Hematopoietic multipotent progenitor cell treated with erythropoietin and hydrocortisone succinate and interleukin-3 and kit ligand, for 6 days (in vitro differentiated cells): ENCODE data around the gene MGAM2.
"Not testable (repeated sequence)": the region's sequence is repeated elsewhere in the genome, so short reads cannot be mapped to it uniquely, and the experiment has no call there.

ENCODE experiments used
- DNase-seq: peaks from one replicate; pipeline ENCODE4 v3.0.0-alpha.2; 2015

Gene MGAM2

DNA sequence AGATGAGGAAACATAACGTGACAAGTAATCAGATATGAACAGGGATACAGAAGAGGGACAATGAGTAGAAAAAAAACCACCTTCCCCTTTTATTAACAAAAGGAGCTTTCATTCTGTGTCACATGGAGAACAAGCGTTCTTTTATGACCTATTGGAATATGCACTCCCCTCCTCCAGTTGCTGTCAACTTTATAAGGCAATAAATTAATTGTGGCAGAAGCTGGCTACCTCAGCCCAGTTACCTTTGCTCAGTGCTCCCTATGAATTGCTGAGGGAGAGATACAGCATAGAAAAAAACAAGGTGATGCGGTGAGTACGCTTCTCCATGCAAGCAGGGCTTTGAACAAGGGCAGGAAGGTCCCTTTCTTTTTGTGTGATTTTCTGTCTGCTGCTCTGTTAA, at the start of gene MGAM2:
Gene MGAM2 (plus strand): TSS at position 220 of the 400 bp plus-strand sequence. CDS start 5,156 bp downstream, outside the sequence.
- peak; percentile 19 for DNase-seq

DNA sequence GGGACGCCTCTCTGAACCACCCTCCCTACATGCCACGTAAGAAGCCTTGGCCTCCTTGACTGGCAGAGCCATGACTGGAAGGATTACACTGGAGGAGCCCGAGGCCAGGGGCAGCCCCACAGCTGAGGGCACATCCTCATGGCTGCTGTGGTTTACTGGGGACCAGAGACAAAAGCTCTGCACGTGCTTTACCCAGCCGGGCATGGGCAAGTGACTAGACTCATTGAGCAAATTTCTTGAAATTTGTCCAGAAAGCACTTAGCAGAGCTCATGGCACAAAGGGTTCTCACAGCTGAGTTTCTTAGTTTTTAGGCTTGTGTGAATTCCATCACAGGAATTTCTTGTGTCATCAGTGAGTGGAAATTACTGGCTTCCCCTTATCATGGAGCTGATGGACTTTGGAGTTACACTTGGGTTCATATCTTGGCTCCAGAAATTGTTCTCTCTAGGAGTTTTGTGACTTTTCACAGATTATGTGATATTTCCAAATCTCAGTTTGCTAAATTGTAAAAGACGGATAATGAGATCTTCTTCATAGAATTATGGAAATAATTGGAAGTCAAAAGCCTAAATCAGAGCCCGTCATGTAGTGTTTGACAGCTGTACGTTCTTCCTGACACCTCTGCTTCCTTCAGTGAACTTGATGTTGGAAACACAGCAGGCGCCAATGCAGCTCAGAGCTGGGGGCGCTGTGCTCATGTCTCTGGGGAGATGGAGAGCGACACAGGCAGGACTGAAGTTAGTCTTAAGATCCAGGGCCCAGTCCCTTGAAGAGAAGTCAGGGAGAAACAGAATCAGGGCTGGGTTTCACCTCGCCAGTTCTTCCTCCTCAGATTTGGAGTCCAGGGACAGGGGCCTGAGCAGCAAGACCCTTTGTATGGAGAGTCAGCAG, 47.7 kb upstream of the MGAM2 start:
- DNase-seq = no peak

DNA sequence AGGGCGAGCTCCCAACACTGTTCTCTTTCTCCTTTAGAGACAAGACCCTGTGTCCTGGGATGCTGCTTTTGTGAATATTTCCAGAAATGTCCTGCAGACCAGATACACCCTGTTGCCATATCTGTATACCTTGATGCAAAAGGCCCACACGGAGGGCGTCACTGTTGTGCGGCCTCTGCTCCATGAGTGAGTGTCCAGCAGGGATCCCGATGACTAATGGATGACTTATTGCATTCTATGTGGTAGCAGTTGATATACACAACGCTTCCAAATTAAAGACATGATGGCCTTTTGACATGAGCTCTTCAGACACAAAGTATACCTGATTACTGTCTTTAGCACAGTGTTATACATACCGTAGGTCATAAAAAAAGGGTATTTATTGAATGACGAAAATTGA, 45.0 kb upstream of the MGAM2 start:
- DNase-seq = no peak

DNA sequence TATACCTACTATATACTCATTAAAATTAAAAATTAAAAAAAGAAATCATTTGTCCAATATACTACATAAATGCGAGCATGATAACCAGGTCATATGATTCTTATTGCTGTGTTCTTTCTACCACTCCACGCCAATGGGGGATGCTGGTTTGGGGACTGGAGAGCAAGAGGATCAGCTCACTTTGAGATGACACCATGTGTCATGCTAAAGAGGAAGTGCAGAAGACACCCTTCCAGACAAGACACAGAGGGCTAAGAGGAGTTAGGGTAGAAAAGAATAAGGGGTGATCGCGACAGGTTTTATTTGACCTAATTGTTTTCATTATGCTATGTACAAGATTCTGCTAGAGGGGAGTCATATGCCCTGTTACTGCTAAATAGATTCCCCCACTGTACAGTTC, 33.8 kb upstream of the MGAM2 start:
- no peak for DNase-seq

DNA sequence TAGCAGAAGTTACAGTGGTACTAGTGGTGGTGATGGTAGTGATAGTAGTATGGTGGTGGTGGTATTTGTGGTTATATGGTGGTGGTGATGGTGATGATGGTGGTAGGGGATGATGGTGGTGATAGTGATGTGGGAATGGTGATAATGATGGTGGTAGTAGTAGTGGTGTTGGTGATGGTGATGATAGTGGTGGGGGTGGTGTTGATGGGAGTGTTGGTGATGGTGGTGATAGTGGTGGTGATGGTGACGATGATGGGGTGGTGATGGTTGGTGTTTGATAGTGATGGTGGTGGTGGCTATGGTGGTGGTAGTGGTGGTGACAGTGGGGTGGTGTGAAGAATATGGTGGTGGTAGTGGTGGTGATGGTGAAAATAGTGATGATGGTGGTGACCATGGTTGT, 27.9 kb upstream of the MGAM2 start:
- DNase-seq = no peak

DNA sequence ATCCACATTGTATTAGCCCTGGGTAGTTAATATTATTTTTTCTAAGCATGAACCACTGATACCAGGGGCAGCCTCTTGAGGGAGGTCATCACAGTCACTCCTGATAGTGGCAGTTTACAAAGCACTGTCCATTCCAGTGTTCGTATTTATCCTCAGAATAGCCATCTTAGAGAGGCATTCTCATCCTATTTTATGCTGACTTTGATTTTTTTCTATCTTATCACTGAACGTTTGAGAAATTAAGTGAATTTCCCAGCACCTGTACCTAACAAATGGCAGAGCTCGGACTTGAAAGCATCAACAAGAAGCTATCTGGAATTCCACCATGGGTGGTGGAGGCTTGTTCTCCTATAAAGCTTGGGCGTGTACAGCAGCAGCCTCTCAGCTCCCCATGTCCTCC, 26.1 kb upstream of the MGAM2 start:
- no peak for DNase-seq

DNA sequence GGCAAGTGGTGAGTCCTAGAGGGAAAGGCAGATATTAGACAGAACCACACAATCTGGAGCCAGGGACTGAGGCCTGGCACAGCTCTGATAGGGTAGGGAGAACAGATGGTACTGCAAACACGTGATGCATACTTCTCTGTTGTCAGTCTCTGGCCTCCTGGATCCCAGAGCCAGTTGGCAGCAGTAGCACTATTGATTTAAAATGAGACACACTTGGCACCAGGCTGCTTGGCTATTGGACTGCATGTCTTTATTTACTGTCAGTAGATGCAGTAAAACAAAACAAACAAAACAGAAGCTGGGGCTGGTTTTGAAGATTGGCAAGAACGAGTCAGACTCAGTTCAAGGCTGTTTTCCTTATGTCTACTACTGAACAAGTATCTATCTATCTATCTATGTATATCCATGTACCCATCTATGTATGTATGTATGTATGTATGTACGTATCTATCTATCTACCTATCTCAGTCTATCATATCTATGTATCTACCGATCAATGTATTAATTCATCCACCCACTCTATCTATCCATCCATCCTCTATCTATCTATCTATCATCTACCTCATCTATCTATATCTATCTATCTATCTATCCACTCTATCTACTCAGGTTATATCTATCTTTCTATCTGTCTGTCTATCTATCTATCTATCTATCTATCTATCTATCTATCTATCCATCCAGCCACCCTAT, 23.4 kb upstream of the MGAM2 start:
- no peak for DNase-seq

DNA sequence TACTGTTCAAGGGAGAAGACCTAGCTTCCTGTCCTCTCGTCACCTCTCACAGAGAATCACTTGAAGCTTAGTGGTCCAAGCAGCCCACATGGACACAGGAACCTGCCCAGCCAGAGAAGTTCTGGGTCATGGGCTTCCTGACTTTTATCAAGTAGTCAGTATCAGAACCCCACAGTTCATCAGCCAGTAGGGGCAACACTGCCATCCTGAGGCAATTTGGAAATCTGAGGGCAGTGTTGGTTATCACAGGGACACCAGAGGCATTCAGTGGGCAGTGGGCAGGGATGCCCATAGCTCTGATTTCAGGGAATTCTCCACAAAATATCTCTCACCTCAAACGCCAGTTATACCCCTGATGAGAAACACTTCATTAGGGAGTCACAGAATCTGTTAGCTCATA, 22.5 kb upstream of the MGAM2 start:
- no peak for DNase-seq

DNA sequence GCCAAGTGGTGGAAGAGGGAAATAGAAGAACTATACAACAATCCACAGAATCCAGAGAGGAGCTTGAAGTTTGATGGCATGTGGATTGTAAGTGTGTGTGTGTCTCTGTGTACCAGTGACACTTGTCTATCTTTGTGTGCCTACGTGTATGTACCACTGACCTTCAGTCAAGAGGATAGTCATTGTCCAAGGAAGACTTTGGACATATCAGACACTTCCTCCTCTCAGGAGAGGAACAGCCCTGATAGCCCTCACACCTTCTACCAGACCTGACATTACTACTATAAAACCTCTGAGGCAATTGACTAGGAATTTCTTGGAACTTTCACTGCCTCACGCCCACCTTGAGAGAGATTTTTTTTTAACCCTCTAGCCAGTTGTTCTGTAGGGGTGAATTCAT, 19.6 kb upstream of the MGAM2 start:
- DNase-seq = no peak

DNA sequence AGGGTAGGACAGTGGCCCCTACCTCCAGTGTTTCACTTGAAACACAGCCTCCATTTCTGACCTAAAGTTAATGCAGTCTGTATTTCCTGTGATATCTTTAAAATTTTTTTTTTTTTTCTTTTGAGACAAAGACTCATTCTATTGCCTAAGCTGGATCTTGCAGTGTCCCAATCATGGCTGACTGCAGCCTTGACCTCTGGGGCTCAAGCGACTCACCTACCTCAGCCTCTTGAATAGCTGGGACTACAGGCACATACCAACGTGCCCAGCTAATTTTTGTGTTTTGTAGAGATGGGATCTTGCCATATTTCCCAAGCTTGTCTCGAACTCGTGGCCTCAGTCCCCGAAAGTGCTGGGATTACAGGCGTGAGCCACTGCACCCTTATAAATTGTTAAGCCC, 16.7 kb upstream of the MGAM2 start:
- DNase-seq = no peak

DNA sequence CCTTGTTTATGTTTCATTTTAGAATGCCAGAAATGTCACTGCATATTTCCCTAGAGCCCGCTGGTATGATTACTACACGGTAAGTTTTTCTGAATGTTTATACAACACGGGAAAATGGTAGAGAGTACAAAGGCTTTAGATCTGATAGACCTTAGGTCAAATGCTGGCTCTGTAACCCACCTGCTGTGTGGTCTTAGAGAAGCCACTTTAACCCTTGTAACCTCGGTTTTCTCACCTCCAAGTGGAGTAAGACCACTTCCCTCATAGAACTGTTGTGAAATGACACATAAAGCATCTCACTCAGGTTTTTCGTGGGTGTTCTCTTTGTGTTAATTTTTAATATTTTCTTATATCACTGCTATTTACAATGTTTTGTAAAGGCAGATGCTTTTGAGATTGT, 13.9 kb upstream of the MGAM2 start:
- DNase-seq = no peak

DNA sequence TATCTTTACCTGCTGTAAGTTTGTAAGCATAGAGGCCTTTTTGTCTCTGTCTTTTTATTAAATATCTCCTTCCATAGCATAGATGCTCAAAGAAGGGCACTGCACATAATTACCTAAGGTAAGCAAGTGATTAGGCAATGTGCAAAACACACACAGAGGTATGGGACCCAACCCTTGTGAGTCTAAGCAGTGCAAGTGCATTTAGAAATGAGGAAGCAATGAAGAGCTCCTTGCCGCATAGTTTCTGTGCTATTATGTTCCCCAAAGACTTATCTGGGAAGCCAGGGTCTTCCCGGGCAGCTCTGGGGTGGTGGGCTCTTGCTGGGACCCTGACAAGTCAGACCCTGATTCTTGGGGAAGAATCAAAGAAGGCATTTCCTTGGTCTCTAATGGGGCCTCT, 13.5 kb upstream of the MGAM2 start:
- DNase-seq = no peak

DNA sequence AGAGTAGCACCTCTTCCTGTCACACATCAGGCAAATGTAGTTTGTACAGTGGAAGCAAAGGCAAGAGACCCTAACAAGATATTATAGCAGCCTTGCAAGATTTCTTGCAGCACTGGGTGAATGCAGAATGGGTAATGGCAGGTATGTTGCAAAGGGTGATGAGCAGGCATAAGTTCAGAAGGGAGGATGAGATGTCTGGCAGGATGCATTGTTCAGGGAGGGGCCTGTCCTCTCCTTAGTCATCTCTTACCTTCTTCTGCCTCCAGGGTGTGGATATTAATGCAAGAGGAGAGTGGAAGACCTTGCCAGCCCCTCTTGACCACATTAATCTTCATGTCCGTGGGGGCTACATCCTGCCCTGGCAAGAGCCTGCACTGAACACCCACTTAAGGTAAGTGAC, 12.2 kb upstream of the MGAM2 start:
- not testable (repeated sequence) for DNase-seq

DNA sequence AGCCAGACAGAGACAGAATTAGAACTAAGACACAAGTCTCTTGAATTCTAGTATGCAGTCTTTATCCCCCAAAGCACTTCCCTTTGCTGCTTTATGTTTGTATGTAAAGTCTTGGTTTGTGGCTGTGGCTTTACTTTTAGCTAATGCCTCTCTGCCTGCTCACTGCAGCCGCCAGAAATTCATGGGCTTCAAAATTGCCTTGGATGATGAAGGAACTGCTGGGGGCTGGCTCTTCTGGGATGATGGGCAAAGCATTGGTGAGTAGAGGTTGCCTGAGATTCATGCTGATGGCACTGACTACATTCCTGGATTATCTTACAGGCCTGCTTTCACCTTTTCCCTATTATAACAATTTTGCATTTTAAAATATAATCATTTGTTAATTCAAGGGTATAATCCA, 10.9 kb upstream of the MGAM2 start:
- DNase-seq = no peak

DNA sequence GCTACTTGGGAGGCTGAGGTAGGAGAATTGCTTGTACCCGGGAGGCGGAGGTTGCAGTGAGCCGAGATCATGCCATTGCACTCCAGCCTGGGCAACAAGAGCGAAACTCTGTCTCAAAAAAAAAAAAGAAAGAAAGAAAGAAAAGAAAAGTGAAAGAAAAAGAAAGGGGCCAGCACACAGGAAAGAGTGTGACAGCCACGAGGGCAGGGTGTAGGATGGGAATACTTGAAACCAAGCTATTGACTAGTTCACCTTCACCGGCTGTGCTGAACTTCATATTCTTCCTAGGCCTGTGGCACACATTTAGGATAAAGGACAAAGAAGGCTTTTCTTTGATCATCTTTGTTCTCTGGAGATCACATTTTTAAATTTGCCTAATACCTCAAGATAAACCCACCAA, 9.7 kb upstream of the MGAM2 start:
- DNase-seq = not testable (repeated sequence)

DNA sequence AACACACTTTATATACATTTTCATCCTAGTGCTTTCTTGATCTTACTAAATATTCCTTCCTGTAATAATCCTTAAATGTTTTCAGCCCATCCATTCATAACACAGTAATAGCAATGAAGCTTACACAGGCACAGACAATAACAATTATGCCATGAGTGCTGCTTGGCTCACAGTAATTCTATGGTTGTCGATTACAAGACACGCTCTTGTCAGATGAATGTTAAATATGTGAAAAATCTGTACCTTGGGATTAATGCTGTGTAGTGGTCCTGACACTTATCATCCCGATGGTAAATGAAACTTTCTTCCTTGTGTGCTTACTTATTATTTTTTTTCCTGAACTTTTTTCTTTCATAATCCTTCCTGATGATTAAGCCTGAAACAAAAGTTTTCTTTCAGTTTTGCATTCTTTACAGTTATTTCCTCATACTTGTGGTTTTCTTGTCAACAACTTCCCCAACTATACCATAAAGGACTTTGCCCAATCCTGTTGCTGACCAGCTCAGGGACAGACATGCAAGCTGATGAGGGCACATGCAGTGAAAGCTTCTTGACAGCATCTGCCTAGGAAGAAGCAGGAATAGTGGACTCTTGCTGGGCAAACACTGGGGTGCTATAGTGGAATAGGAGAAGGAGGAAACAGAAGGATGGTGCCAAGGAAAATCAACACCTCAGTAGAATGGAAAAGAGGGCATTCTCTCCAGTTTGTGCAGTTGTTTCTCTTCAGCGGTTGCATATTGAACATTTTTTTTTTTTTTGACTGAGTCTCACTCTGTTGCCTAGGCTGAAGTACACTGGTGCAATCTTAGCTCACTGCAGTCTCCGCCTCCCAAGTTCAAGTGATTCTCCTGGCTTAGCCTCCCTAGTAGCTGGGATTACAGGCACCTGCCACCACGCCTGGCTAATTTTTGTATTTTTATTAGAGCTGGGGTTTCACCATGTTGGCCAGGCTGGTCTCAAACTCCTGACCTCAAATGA, 6.7 kb upstream of the MGAM2 start:
- peak; percentile 66 for DNase-seq

DNA sequence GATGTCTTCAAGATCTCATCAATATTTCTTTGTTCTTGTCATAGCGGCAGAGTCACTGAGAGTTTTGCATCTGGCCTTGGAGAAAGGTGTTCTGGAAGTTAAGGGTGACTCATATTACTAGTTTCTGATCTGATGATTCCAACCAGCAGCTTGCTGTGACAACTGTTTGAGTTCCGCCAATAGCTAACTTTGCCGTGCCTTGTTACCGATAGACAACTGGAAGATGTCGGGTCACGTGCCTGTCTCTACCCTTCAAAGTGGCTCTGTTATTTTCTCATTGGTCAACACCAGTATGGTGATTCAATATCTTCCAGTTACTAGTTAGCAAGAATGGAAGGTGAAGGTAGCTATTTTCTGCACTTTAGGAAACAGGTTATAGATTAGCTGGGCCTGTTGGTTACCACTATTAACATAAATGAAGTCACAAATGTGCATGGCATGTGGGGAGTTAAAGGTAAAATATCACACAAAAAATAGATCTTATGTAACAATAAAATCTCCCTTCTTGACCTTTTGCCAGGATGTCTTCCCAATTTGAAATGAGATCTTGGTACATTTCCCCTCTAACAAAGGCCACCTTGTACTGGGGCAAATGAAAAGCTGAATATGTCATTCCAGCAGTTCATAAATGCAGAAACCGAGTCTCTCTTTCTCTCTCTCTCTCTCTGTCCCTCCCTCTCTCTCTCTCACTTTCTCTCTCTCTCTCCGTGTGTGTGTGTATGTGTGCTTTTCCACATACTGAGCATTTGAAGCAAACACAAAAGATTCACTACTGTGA, 2.6 kb upstream of the MGAM2 start:
- DNase-seq = no peak

DNA sequence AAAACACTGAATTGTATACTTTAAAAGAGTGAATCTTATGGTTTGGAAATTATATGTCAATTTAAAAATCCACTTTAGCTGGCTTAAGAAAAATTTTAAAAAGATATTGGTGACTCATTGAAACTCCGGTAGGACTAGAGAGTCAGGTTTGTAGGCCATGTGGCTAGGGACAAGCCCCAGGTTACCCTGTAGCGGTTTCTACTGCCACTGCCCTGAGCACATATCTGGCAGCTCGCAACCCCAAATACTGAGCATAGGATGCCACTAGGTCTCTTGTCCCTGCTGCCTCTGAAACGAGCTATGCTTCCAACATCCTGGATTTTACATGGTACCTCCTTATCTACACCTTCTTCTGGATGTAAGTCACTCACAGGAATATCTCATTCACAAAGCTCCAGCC, 1.4 kb upstream of the MGAM2 start:
- no peak for DNase-seq

DNA sequence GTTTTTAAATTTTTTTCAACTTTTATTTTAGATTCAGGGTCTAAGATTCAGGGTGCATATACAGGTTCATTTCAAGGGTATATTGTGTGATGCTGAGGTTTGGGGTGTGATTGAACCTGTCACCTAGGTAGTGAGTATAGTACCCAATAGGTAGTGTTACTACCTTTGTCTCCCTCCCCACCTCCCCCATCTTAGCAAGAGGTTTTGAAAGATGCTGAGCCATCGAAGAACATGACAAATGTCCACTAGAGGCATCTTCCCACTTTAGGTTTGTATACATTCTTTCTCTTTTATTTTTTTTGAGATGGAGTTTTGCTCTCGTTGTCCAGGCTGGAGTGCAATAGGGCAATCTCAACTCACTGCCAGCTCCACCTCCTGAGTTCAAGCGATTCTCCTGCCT, 880 bp upstream of the MGAM2 start:
- DNase-seq = no peak

DNA sequence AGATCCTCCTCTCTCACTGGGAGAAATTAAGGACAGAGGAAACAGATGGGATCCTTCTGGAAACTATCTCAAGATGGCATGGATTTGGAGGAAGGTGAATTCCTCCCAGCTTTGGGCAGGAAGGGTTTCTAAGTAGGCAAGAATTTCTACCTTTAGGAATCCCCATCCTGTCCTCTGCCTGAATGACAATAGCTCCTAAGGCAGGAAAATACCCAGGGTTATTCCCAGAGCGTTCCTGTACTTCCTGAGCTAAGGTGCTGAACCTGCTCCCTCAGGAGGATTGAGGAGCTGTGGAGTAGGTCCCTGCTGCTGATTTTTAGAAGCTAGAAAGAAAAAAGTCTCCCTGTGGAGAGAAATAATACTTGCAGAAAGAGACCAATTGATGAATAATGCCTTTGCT, 568 bp downstream of the MGAM2 start:
- DNase-seq = no peak

DNA sequence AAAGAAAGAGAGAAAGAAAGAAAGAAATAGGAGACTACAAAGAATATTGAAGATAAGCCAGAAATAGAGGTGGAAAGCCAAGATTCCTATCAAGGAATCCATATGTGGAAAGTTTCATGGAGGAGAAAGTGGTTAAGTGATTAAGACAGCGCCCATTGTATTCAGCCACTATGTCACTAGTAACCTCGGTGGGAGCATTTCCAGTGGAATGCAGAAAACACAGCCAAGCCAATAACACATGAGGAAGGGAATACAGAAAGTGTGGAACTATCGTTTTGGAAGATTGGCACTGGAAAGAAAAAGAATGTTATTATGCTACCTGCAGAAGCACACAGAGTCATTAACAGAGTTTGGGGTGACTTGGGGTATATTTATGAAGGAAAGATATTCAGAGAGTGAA, 2.7 kb downstream of the MGAM2 start:
- no peak for DNase-seq

DNA sequence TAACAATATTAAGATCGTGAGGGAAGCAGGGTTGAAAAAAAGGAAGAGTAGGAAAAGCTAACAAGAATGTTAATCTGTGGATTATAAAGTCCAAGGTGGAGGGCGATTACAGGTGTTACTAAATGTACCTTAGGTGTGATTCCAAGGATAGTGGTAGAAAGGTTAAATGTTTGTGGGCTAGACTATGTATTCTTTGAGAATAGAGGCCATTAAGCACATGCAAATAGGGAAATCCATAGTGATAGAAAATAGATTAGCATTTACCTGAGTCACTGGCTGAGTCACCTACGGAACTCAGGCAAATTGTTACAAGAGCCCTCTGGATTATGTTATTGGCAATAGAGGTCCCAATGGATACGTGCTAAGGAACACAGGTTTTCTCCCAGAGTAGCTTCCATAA, 9.0 kb downstream of the MGAM2 start:
- DNase-seq = no peak
